HG03039 (cell line): Measurements from ENCODE around the gene C10orf90.

Experiments
- ATAC-seq: cut with Tn5 transposase; IDR thresholded peaks from one replicate; pipeline ENCODE4 v1.9.1; 2021; ENCODE audit warnings: mild to moderate bottlenecking, moderate library complexity; ENCODE audit not compliant: unreplicated experiment

The C10orf90 gene

DNA sequence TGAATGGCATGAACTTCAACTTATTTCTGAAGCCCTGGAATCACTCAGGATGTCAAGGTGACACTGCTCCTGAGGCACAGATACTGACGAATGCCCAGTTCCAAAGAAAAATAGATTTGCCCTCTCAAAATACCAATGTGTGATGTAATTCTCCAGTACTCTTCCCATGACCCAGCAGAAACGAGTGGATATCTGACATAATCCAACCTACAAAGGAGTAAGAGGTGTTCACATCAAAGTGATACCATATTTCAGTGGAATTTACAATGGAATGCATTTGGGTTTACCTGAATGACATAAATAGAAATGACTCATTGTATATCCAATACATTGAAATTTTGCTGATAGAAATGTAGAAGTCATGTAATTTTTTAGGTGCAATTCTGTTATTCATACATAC lies 161.3 kb downstream of the C10orf90 start:
- ATAC-seq, result no peak

DNA sequence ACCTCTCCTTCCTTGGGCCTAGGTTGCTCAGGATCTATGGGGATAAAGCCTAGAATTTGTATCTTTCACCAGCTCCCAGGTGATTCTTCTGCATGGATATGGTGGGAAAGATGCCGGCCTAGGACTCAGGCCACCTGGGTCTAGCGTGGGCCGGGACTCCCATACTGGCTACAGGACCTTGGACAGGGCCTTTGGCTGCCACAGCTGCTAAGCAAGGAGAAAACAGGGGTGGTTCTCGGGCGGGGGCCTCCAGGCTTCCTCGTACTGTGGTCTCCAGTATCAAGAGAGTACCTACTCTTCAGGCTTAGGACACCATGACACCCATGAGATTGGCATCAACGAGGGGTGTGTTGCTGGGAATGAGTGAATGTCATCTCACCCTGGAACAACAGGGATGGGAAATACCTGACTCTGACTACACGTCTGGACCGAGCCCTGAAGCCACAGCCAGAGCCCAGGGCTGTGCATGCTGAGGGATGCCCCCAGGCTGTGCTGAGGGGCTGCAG lies 161.9 kb downstream of the C10orf90 start:
- ATAC-seq, result no peak

DNA sequence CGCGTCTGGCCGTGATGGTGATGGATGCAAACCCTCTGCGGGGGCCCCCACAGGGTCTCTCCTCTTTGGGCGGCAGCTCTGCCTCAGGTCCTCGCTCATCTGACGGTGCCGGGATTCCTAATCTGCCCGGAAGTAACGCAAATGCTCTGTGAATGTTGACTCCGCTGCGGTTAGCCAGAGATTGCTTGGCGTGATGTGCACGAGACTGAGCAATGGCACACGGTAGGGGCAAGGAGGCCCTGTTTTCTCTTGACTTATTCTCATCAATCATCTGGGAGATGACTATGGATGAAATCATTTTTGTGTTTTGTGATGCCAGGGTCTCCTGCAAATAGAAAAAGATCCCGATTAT lies 165.8 kb downstream of the C10orf90 start:
- no peak for ATAC-seq

DNA sequence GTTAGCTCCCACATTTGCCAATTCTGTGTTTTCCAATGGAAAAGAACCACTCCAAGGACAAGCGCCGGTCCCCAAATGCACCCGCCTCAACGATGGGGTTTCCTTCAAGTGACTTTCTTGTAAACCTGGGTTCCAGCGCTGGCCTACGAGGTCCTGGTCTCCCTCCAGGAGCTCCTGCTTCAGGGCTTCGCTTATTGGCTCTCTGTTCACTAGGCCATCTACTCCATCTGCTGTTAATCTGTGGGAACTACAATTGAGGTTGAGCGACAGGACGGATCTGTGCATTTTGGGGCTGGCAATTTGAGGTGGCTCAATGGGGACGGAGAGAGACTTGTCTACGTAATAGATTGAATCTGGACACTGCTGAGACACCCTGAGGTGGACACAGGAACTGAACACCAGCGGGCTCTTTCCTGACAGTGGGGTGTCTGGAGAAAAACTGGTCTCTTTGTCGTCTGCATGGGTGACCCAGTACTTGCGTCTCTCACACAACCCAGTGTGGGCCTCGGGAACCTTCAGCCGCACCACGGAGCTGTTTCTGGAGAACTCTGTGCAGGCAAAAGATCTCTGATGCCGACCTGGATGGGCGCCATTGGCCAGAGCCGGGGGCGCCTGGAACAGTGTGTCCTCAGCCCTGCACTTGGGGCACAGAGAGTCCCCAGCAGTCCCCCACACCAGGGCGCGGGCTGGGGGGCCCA lies 166.3 kb downstream of the C10orf90 start:
- no peak for ATAC-seq

GRCh38 chr10:126503392-126504062 lies 167.0 kb downstream of the C10orf90 start:
- ATAC-seq, result no peak

DNA sequence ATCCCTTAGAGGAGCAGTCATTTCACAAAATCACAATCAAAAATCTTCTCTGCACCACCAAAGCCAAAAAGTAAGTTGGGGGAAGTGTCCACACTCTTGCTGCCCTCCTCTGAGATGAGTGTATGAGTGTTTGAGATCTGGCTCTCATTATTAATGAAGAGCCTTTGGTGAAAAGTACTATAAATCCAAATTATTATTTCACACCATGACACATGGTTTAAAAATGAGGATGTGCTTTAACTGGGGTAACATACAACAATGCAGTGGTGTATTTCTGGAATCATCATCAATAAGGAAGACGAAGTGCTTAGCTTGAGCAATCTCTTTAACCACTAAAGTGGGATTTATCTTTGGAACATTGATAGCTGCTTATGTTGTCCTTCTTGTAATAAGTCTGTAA lies 168.1 kb downstream of the C10orf90 start:
- no peak for ATAC-seq

DNA sequence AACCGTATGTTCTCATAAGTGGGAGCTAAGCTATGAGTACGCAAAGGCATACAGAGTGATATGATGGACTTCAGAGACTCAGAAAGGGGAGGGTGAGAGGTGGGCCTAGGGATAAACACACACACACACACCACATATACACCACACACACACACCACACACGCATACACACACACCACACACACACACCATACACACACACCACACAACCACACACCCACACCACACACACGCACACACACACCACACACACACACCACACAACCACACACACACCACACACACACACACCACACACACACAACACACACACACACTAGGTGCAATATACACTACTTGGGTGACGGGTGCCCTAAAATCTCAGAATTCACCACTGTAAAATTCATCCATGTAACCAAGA lies 168.7 kb downstream of the C10orf90 start:
- no peak for ATAC-seq

GRCh38 chr10:126500866-126501265 lies 169.6 kb downstream of the C10orf90 start:
- no peak for ATAC-seq

DNA sequence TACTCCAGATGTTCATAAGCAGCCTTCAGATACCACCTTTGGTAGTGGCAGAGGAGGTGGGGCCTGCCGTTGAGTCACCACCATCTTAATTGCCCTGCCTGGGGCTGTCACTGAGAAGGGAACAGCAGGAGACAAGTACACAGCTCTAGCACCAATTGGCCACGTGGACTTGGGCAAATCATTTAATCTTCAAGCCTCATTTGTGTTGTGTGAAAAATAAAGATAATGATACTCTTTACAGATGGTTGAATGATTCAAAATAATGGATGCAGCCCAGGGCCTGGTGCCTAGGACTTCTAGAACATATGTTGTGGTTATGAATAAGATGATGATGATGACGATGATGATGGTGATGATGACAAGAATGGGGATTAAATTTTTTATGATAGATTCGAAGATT lies 170.3 kb downstream of the C10orf90 start:
- no peak for ATAC-seq

GRCh38 chr10:126499744-126500143 lies 170.7 kb downstream of the C10orf90 start:
- no peak for ATAC-seq

- no peak for ATAC-seq
These were observed 172.8 kb downstream of the C10orf90 start for GRCh38 chr10:126497672-126498071.

DNA sequence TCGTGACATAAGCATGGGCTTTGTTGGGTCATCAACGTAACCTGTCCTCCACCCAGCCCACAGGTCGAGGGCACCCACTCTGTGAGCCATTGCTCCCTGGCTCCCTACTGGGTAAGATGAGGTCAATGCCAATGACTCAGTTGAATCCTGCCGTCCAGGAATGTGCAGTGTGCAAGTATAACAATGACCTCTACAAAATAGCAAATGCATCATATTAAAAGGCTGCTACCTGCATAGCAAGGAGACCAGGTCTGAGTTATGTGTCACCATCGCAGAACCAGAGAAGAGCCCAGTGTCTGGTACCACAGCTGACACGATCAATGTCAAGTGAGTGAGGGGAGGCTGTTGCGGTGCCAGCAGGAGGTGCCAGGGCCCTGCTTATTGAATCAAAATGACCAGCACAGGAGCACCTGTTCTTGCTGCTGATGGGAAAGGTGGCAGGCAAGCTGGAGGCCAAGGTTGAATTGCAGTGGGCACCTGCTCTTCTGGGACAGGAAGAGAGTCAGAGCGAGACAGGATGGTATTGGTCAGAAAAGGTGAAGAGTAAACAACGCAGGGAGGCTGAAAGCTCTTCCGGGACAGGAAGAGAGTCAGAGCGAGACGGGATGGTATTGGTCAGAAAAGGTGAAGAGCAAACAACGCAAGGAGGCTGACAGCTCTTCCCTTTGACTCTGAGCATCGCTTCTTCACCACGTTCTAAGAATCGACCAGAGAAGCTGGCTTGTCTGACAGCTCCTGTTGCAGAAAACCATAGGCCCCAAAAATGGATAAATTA lies 173.5 kb downstream of the C10orf90 start:
- ATAC-seq, result no peak

- no peak for ATAC-seq
These were observed 179.0 kb downstream of the C10orf90 start for GRCh38 chr10:126491476-126491875.

- ATAC-seq, result no peak
These were observed 189.3 kb downstream of the C10orf90 start for GRCh38 chr10:126481181-126481580.

GRCh38 chr10:126480648-126481047 lies 189.8 kb downstream of the C10orf90 start:
- ATAC-seq, result no peak

DNA sequence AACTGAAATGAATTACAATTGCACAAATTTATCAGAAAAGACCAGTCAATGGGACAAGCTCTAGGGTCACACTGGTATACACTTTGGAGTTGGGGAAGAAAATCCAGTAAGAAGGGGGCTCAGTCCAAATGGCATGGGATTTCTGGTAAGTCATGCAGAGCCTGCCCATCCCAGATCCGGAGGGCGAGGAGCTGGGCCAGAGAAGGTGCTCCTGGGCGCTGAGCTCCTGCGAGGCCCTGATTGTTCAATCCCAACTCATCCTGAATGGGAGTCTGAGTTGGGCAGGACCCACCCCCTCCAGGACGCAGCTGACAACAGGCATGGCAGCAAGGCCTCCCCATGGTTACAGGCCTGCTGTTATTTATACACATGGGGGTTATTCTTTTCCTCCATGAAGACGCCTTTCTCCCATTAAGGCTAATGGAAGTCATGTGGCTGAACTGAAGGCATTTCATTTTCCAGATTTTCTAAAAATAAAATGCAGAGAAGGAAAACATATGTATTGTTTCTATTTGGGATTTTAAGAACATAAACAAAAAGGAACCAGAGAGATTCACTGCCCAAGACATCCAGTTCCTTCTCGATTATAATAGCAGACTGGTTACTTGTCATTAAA lies 191.1 kb downstream of the C10orf90 start:
- no peak for ATAC-seq

GRCh38 chr10:126478546-126478945 lies 191.9 kb downstream of the C10orf90 start:
- no peak for ATAC-seq

GRCh38 chr10:126476246-126476645 lies 194.2 kb downstream of the C10orf90 start:
- no peak for ATAC-seq

DNA sequence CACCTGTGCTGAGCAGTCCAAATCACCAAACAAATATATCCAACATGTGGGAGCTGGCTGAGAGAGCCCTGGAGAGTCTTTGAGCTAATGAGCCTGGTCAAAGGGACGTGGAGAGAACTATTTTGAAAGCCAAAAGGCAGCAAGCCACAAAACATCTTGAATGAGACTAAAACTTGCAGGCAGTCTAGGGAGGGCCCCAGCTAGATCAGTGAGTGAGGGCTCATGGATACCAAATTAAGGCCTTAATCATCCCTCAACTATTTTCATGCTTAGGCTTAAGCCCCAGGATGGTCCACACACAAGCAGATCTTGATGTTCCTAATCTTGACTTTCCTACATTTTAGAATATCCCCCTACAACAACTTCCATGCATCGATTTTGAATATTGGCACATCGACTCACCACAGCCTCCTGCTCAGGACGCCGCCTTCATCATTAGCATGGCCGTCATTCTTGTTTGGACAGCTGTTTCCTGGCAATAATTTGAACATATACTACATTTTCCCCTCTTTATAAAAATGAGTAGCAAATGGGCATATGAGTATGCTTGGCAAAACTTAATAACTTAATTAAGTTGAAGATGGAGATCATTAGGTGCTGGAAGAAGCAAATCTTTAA lies 195.3 kb downstream of the C10orf90 start:
- no peak for ATAC-seq

GRCh38 chr10:126474031-126474430 lies 196.5 kb downstream of the C10orf90 start:
- ATAC-seq, result no peak

GRCh38 chr10:126470991-126471390 lies 199.5 kb downstream of the C10orf90 start:
- ATAC-seq, result no peak
